ENCODE measurements around the gene MAPK6. TPM values are rescaled to one million over a fixed set of nuclear protein-coding genes. Genes with fewer than 3 reads are reported as not detected.

Gene MAPK6
- total and polyA plus RNA-seq, 10 of the 15 experiments (the other 5 are each of a cell fraction or from before 2014, with no cell fraction given), result 20.6 to 100 (median 52.6) TPM

GRCh38 chr15:52005748-52006701, 13.0 kb upstream of the MAPK6 start:
- Histone ChIP-seq H3K4me3 (no peak overlapping the region; the same call in 1 of the 2 replicates), H3K4me1 (ENCODE audit: control insufficient read depth, insufficient read depth, low read length) (peaks cover 56% of the 10 kb centered on the region), H3K27me3 (replicated peaks in 1 of 2; ENCODE audit: control insufficient read depth in 2 of 2, insufficient read depth in 2 of 2, low read length in 1 of 2) (no peaks in the 10 kb centered on the region), H3K9ac (ENCODE audit: control insufficient read depth, insufficient read depth, low read length) (peak overlapping the region; percentile 78), H3K4me2 (ENCODE audit: control insufficient read depth, insufficient read depth) (peak overlapping the region; percentile 72), H4K20me1 (ENCODE audit: control insufficient read depth, insufficient read depth) (no peaks in the 10 kb centered on the region), H3K79me2 (ENCODE audit: control insufficient read depth, insufficient read depth, low read length) (no peaks in the 10 kb centered on the region), H3K36me3 (ENCODE audit: control insufficient read depth in 2 of 2, insufficient read depth in 2 of 2, low read length in 1 of 2) (no peaks in the 10 kb centered on the region), H2AFZ (ENCODE audit: control insufficient read depth, low read depth, low read length) (peak overlapping the region; percentile 13), H3K9me3 (replicated peaks; ENCODE audit: control insufficient read depth, insufficient read depth, low read length) (peaks cover 11% of the 10 kb centered on the region), H3K27ac (ENCODE audit: control insufficient read depth, insufficient read depth) (peak overlapping the region; percentile 99)
- in situ Hi-C loops (cut with MboI) (no loop called here), intact Hi-C loops (cut with micrococcal nuclease; ENCODE audit: unreplicated experiment) (loop anchor here (2.0 to 5.0 kb wide), 3 partner anchors 23 to 269 kb away; partner anchors contain the start of gene LYSMD2)
- TSS peak; percentile 83 for BruUV-seq (replicated peaks)
- DNase-seq (ENCODE audit: low read depth, low spot score) (peak; percentile 97), FAIRE-seq (peak; percentile 56), ATAC-seq (peak; percentile 81)
- ChIA-PET RAD21 (ENCODE audit: unreplicated experiment) (interaction anchor here (0.7 to 5.1 kb wide), 19 partner anchors 13 to 274 kb away, joined by 3 to 54 read pairs (median 5); partner anchors contain the start of gene MAPK6), SMC1A (ENCODE audit: uncharacterized antibody, unreplicated experiment) (interaction anchor here (0.7 to 5.7 kb wide), 26 partner anchors 11 to 270 kb away, joined by 3 to 68 read pairs (median 5); partner anchors contain the start of genes BCL2L10 and LYSMD2), POLR2A (interaction anchor here (1.0 to 5.0 kb wide), 14 partner anchors 9 to 173 kb away, joined by 3 to 54 read pairs (median 7); partner anchors contain the start of gene MAPK6), CTCF (interaction anchor here (0.7 to 2.1 kb wide), 10 partner anchors 12 to 135 kb away, joined by 3 to 11 read pairs (median 5); no protein-coding TSS in a partner anchor)
- WGBS (ENCODE audit: insufficient coverage, insufficient replicate concordance, low lambda C conversion rate, missing lambda C conversion rate), result 1% methylated on average over 5 of the region's 5 CpGs
- TF ChIP-seq ZNF384 (IDR thresholded peaks at IDR 0.05; ENCODE audit: borderline replicate concordance, low read depth, low read length) (peak; percentile 84), ZNF24 (IDR thresholded peaks at IDR 0.05) (peak; percentile 51), HCFC1 (IDR thresholded peaks at IDR 0.05; ENCODE audit: low read length) (no peak), ETV6 (conservative IDR thresholded peaks at IDR 0.05 in 1 of 2, IDR thresholded peaks at IDR 0.05 in 1 of 2; ENCODE audit: borderline replicate concordance in 1 of 2, low read depth in 1 of 2) (peak in 1 of 2 experiments; percentile 73; a peak in 1 of 4 replicates), PKNOX1 (IDR thresholded peaks at IDR 0.05) (peak; percentile 92), JUNB (IDR thresholded peaks at IDR 0.05) (peak; percentile 95), NR2C1 (IDR thresholded peaks at IDR 0.05) (no peak), HDGF (IDR thresholded peaks at IDR 0.05) (no peak), YBX1 (IDR thresholded peaks at IDR 0.05) (no peak), SUPT20H (IDR thresholded peaks at IDR 0.05; ENCODE audit: borderline replicate concordance, control insufficient read depth, low read depth, low read length) (no peak), USF1 (IDR thresholded peaks at IDR 0.05; ENCODE audit: borderline replicate concordance, extremely low read length, insufficient read depth, low read depth, low read length) (no peak), TARDBP (IDR thresholded peaks at IDR 0.05; ENCODE audit: borderline replicate concordance) (no peak), SIX5 (IDR thresholded peaks at IDR 0.05; ENCODE audit: low read depth, low read length, severe bottlenecking) (no peak), STAT1 (conservative IDR thresholded peaks at IDR 0.05) (no peak), GATAD2B (conservative IDR thresholded peaks at IDR 0.05; ENCODE audit: low read depth) (no peak; the same call in 1 of the 2 replicates), IRF4 (IDR thresholded peaks at IDR 0.05; ENCODE audit: low read depth, low read length) (peak; percentile 90; the same call in 1 of the 2 replicates), MXI1 (IDR thresholded peaks at IDR 0.05; ENCODE audit: low read depth, low read length) (no peak; the same call in 1 of the 2 replicates), SMC3 (IDR thresholded peaks at IDR 0.05; ENCODE audit: borderline replicate concordance, low read length) (no peak)

All from GM12878 (cell line).